Mucosa of rectum (tissue), 2 donors: ENCODE data around the gene RNASE11.
A peak's percentile ranks its signal among the peaks of the same experiment; 100 is the strongest.

ENCODE experiments used
- H3K27ac ChIP-seq, 2 donors: one replicate each; pipeline ENCODE4 v1.7.0; 2013; ENCODE audit warnings: inconsistent platforms in 2 of 2, low read depth in 2 of 2, low read length in 2 of 2
- H3K27me3 ChIP-seq, 2 donors: one replicate each; pipeline ENCODE4 v1.7.0; 2013; ENCODE audit warnings: low read length in 2 of 2; ENCODE audit not compliant: control insufficient read depth in 2 of 2, insufficient read depth in 2 of 2
- H3K36me3 ChIP-seq, 2 donors: one replicate each; pipeline ENCODE4 v1.7.0; 2013; ENCODE audit warnings: low read length in 2 of 2; ENCODE audit not compliant: control insufficient read depth in 2 of 2, insufficient read depth in 2 of 2
- H3K4me1 ChIP-seq, 2 donors: one replicate each; pipeline ENCODE4 v1.7.0; 2013; ENCODE audit warnings: low read length in 2 of 2, mild to moderate bottlenecking in 1 of 2; ENCODE audit not compliant: control insufficient read depth in 2 of 2, insufficient read depth in 2 of 2
- H3K4me3 ChIP-seq, 2 donors: one replicate each; pipeline ENCODE4 v1.7.0; 2013; ENCODE audit warnings: low read length in 2 of 2
- H3K9ac ChIP-seq, 2 donors: one replicate each; pipeline ENCODE4 v1.7.0; 2013; ENCODE audit warnings: low read length in 2 of 2, low read depth in 1 of 2, mild to moderate bottlenecking in 1 of 2
- H3K9me3 ChIP-seq, 2 donors: one replicate each; pipeline ENCODE4 v1.7.0; 2013; ENCODE audit warnings: low read length in 2 of 2; ENCODE audit not compliant: control insufficient read depth in 2 of 2
- donor health status: healthy.
- donor health status: Normal muscosa, but diverticular disease.

RNASE11 gene

DNA sequence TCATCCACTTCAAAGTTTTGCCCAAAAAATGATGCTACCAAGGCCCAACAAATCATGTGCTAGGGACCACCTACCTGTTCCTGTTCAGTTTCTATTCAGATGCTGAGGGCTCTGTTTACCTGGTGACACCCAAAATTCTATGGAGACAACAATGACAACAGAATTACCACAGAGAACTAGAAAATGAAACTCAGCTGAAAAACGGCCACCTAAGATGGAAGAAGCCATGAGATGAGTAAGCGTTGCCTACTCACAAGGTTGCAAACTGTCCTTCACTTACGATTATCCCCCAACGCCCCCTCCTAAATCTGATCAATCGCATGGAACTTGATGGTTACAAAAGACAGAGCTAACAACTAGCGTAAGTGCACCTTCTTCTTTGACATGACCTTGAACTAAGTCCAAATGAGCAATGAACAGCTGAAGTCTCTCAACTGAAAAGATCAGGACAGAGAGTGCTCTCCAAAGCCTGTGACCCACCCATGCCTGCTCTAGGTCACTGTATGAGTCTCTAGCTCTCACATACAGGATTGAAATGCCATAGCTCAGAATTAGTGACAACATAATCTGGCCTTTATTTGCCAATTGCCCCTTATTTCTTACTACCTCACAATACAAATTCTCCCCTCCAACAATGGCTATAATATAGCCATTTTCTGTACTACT, at the start of gene RNASE11:
Gene RNASE11, minus strand, starts transcription at position 513 of the 666 bp plus-strand sequence.
- H3K4me3 ChIP-seq = no peak within 1 kb of the TSS

DNA sequence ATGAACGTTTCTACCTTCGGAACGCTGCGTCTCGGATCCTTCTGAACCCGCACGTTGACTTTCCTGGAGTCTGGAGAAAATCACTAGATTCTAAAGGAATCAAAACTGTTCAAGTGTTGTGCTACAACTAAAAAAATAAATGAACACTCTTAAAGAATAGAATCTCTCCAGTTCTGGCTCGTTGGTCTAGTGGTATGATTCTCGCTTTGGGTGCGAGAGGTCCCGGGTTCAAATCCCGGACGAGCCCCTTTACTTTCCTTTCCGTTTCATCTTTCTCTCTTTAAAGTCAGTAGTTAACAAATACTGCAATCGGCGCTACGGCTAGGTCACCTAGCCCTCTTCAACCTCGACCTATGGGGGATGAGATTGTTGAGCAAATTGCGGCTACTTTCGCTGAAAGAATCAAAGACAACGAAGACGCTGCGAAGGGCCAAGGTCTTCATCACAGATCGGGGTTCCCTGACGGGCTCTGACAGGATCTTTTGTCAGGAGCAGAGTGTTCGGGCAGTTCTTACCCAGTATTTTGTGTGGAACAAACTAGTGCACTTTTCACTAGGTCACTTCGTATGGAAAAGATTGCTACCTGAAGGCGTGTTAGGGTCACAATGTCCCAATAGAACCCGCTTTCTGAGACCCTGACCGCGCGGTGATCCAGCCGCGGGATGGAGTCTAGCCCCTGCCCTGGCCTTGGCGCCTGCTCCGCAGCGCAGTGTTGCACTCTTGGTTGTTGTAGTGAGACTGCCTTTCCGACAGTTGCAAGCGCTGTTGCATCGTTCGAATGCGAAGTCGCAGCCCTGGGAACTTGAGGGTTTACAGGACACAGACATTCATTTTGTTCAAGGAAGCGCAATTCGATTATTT, 45.3 kb upstream of the RNASE11 start:
- Histone ChIP-seq H3K36me3 (no peaks in the 10 kb centered on the region), H3K4me1 (peaks cover 15% of the 10 kb centered on the region in 2 donors), H3K27ac (no peak overlapping the region), H3K9ac (peak overlapping the region in 1 of 2 donors; percentile 9), H3K27me3 (peaks cover 3 to 8% of the 10 kb centered on the region in 2 donors), H3K4me3 (peak overlapping the region; percentile 20 to 66), H3K9me3 (no peaks in the 10 kb centered on the region)

More for the DNA sequence above, at the start of gene RNASE11:
- peaks cover 0 to 10% of the 10 kb centered on the region in 2 donors for H3K27me3 ChIP-seq
- H3K4me1 ChIP-seq = no peaks in the 10 kb centered on the region
- no peaks in the 10 kb centered on the region for H3K36me3 ChIP-seq
- H3K9ac ChIP-seq = no peak within 1 kb of the TSS
- no peak within 1 kb of the TSS for H3K27ac ChIP-seq
- H3K9me3 ChIP-seq = no peaks in the 10 kb centered on the region

DNA sequence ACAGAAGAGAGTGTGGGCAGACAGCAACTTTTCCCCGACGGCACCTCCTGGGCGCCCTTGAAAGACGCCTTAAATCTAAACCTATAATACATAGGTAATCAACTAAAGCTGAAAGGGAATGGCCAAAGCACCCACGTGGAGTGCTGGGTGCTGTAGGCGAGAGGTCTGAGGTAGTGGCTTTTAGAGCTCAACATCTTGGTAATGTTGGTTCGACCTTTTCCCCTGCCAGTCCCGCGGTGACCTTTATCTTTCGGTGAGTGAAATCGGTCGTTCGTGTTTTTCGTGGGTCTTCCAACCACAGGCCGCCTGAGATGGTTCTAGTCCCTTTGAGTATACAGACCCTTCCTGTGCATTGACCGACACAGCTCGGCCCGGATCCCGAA, 44.6 kb upstream of the RNASE11 start:
- H3K4me1 ChIP-seq = peaks cover 15% of the 10 kb centered on the region in 2 donors
- H3K27me3 ChIP-seq = peaks cover 3 to 10% of the 10 kb centered on the region in 2 donors
- no peaks in the 10 kb centered on the region for H3K36me3 ChIP-seq
- no peaks in the 10 kb centered on the region for H3K9me3 ChIP-seq
- H3K9ac ChIP-seq = peak overlapping the region in 1 of 2 donors; percentile 9
- no peak overlapping the region for H3K27ac ChIP-seq
- peak overlapping the region; percentile 11 to 66 for H3K4me3 ChIP-seq

DNA sequence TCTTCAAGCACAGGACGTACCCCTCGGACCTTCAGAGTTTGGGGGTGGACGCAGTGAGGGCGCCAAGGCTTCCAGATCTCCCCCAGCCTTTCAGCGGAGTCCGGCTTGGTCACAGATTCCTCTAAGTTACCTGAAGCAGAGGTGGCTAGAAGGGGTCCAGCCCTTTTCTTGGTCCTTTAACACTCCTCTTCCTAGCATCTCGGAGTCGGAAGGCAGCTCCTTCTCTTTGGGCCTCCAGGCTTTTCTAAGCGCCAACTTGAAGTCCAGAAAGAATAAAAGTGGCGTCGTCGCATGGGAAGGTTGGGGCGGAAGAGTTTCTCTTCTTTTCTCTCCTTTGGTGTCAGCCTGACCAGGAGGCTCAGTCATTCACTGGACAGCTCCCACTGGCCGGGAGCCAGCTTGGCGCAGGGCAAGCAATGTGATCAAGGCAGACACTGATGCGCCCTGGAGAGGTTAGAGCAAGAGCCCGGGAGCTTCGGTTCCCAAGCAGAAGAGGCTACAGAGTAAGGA, 44.1 kb upstream of the RNASE11 start:
- Histone ChIP-seq H3K4me3 (peak overlapping the region; percentile 11 to 66), H3K36me3 (no peaks in the 10 kb centered on the region), H3K4me1 (peaks cover 15% of the 10 kb centered on the region in 2 donors), H3K27me3 (peaks cover 3 to 10% of the 10 kb centered on the region in 2 donors), H3K27ac (no peak overlapping the region), H3K9ac (peak overlapping the region in 1 of 2 donors; percentile 15), H3K9me3 (no peaks in the 10 kb centered on the region)

DNA sequence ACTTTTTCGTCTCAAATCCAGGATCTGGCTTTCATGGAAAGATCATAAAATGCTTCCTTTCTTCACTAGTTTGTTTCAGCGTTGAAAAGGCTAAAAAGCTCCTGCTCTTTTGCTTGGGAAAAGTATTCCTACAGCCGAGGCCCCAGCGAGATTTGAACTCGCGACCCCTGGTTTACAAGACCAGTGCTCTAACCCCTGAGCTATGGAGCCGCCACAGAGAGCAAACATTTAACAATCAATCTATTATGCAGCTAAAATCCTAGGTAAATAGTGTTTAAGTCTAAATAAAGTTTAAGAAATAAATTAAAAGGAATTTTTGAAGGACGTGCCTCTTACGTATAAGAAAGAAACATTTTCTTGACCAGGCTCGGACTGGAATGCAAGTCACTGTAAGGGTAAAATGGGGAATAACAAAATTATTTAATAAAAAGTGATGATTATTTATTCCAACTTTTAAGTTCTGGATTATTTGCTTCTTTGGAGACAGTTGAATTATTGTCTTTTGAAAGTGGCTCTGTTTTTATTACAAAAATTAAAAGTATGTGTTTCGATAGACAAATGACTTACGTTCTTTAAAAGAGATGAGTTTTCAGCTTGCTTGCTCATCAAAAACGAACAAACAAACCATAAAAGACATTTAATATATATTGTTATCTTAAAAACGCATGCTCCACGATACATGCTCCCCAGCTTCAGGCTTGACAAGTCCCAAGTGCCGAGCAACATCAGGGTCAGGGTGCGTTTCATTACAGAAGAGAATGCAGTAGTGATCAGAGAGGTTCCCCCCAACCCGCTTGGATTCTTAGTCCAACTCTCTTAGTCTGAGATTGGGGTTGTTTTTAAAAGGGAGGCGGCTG, 43.5 kb upstream of the RNASE11 start:
- peaks cover 3 to 10% of the 10 kb centered on the region in 2 donors for H3K27me3 ChIP-seq
- H3K4me1 ChIP-seq = peaks cover 15% of the 10 kb centered on the region in 2 donors
- H3K9ac ChIP-seq = peak overlapping the region; percentile 10 to 58
- no peaks in the 10 kb centered on the region for H3K36me3 ChIP-seq
- H3K27ac ChIP-seq = no peak overlapping the region
- peak overlapping the region; percentile 62 to 66 for H3K4me3 ChIP-seq
- no peaks in the 10 kb centered on the region for H3K9me3 ChIP-seq

DNA sequence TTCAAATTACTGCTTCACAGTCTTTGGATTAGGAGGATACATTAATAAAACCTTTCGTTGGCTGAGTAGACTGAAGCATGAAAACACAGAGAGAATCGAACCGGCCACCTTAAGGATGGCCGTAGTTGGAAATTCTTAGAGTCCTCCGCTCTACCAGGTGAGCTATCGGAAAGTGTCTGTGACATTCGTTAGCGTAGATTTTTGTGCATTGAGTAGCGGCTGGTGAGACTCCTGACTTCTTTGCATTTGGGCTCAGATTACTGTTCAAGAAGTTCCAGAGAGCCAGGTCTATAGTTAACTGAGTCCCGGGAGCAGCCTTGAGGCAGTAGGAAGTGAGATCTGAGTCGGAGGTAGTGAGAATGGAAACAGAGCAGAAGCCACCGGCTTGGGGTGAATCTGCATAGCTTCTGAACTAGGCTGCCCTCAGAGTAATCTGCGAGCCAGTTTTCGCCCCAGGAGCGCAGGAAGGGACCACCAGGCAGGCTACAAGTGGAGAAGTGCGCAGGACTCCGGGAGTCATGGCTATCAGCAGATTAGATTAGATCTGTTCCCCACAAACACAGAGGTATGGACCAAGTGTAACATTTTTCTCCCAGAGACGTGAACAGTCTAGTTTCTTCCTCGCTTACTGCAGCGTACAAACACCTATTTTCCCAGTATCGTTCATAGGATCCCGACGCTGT, 42.7 kb upstream of the RNASE11 start:
- Histone ChIP-seq H3K4me1 (peaks cover 15% of the 10 kb centered on the region in 2 donors), H3K27ac (no peak overlapping the region), H3K36me3 (no peaks in the 10 kb centered on the region), H3K9ac (peak overlapping the region; percentile 10 to 58), H3K27me3 (peaks cover 3 to 10% of the 10 kb centered on the region in 2 donors), H3K9me3 (no peaks in the 10 kb centered on the region), H3K4me3 (peak overlapping the region; percentile 62 to 66)

DNA sequence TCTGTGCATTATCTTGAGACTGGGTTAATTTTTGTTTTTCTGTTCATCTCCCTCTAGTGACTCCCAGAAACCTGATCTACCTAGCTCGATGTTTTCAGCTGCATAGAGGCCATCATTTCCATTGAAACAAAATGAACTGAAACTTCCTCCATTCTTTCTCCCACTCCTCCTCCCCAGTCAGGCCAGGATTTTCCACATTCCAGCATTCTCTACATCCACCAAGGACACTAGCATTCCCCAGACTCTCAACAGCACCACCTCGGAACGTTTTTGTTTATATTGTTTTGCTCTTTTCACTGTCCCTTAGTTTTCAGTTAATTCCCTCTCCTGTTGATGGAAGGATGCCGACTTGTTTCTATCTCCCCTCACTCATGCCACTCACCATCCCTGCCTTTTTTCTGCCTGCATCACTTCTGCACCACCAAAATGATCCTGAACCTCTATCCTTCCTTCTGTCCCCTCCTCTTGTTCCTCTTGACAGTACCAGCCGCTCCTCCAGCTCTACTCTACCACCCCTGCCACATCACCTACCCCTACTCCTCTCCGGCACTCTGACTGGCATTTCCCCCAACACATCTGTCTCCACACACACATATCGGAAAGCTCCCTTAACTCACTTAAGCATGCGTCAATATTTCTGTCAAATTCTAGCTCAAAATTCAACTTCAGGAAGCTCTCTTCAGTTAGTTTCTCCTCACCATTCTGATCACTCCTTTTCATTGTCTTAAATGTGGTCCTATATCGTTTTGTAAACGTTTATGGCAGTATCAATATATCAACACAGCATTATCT, 40.5 kb upstream of the RNASE11 start:
- Histone ChIP-seq H3K4me1 (peaks cover 12 to 15% of the 10 kb centered on the region in 2 donors), H3K27ac (no peak overlapping the region), H3K27me3 (peaks cover 3 to 10% of the 10 kb centered on the region in 2 donors)

DNA sequence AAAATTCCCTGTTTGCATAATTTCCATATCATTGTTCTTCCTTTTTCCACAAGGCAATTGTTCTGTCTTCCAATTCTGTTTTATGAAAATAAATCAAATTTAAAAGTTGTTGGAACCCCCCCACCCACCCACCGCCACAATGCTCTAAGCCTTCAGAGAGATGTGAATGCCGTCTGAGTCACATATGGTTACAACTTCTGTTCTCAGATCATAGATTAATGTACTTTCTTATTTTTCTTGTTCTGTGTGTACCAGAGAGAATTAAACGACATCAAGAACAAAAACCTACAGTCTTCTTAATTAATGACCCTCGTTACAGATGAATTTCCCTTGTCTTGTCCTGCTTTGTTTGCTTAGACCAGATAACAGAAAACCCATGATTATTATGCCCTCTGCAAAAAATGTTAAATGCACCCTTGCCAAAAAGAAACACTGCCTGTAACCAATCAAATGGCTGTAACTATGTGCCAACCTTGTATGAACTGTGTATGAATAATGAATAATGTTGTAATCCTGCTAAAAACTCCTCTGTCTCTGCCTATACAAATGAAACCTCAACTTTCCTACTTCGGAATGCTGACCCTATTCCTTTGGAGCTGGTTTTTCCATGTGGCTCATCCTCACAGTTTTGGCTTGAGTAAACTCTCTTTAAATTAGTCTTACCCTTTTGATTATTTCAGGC, 39.7 kb upstream of the RNASE11 start:
- no peak overlapping the region for H3K9ac ChIP-seq
- H3K27ac ChIP-seq = no peak overlapping the region
- no peaks in the 10 kb centered on the region for H3K36me3 ChIP-seq
- peaks cover 12 to 13% of the 10 kb centered on the region in 2 donors for H3K4me1 ChIP-seq
- H3K9me3 ChIP-seq = no peaks in the 10 kb centered on the region
- H3K4me3 ChIP-seq = no peak overlapping the region
- peaks cover 3 to 10% of the 10 kb centered on the region in 2 donors for H3K27me3 ChIP-seq

More for the DNA sequence above, 40.5 kb upstream of the RNASE11 start:
- Histone ChIP-seq H3K4me3 (no peak overlapping the region), H3K36me3 (no peaks in the 10 kb centered on the region), H3K9ac (no peak overlapping the region), H3K9me3 (no peaks in the 10 kb centered on the region)
